GM06990 (cell line): ENCODE results near the gene B3GAT1.

Experiments used
- DNase-seq: peaks from one replicate; pipeline ENCODE4 v3.0.0-alpha.2; 2011; ENCODE audit not compliant: insufficient read length; ENCODE audit errors: extremely low read depth
- H3K27me3 ChIP-seq: replicated peaks from 2 replicates; pipeline ENCODE4 v1.6.0; 2011; ENCODE audit warnings: low read length; ENCODE audit not compliant: control insufficient read depth, insufficient read depth
- H3K36me3 ChIP-seq: 2 replicates; pipeline ENCODE4 v1.5.1; 2011; ENCODE audit warnings: low read length; ENCODE audit not compliant: control insufficient read depth, insufficient read depth
- H3K4me3 ChIP-seq: replicated peaks from 2 replicates; pipeline ENCODE4 v1.5.1; 2011; ENCODE audit warnings: low read depth, mild to moderate bottlenecking, control low read depth, low read length
- CTCF ChIP-seq: IDR thresholded peaks from 2 replicates; pipeline ENCODE4 v1.5.1; 2011; ENCODE audit warnings: low read length, control low read depth, mild to moderate bottlenecking, inconsistent platforms; ENCODE audit not compliant: insufficient read depth, poor library complexity, severe bottlenecking

The B3GAT1 gene

DNA sequence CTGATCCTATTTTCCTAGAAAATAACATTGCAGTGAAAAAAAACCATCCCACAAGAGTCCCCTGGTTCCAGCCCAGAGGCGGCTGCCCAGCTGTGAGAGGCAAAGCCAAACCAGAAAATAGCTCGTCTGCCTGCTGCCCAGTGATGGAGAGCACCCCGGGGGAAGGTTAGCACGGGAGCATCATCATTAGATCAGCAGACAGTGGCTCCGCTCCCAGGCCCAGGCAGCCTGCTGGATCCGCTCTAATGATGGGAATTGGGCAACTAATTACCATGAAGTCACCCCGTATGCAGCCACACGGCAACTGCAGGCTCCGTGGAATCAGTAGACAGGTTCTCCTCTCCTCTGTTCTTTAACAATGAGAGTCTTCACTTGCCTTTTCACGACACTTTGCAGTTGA is 17.1 kb upstream of the B3GAT1 start:
- DNase-seq: no peak
- no peaks in the 10 kb centered on the region for H3K36me3 ChIP-seq
- TF ChIP-seq CTCF: no peak
- no peak overlapping the region for H3K4me3 ChIP-seq
- peaks cover 2% of the 10 kb centered on the region; the same call in 1 of the 2 replicates for H3K27me3 ChIP-seq

DNA sequence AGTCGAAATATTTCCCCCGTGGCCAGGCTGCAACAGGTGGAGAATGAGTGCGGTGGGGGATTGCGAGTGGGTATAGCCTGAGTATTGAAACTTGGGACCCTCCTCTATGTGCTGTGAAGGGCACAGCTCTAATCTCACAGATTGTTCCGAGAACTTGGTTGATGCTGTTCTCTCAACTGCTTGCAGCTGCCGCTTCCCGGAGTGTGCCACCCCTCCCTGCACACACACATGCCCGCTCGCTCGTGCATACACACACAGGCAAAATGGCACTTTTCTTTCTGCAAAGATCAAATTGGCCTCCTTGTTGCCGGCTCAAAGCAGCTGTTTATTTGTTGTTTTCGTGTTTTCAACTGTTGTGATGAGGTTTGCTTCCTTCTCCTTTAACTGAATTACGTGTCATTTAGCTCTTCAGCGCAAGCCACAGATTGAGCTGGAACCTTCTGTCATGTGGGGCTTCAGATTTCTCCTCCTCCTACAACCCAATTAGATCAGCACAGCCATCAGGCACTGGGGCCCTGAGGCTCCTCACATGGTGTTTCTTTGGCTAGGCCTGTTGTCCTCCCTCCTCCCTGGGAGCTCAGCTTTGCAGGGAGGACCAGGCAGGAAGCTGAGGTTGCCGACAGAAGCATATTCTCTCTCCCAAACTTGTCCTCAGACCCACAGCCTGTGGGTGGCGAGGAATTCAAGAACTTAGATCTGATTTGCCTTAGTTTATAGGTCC is 13.9 kb upstream of the B3GAT1 start:
- DNase-seq: no peak
- no peak for TF ChIP-seq CTCF

DNA sequence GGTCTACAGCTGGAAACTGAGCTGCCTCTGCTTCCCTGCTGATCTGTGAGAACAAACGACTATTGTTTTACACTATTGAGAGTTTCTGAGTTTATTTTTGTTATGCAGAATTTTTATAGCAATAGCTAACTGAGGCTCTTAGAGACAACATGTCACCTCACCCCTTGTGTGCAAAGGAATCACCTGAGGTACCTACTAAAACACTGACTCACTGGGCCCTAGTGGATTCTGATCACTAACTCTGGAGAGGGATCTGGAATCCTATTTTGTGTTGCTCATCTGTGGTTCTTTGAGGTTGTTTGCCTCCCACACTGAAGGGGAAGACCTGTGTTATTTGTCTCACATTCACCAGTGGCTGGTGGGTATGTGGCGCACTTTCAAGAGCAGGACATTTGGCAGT is 13.4 kb upstream of the B3GAT1 start:
- TF ChIP-seq CTCF: no peak
- H3K4me3 ChIP-seq: no peak overlapping the region
- no peaks in the 10 kb centered on the region for H3K36me3 ChIP-seq
- no peak for DNase-seq
- peaks cover 3% of the 10 kb centered on the region for H3K27me3 ChIP-seq

More for the DNA sequence above, 13.9 kb upstream of the B3GAT1 start:
- Histone ChIP-seq H3K4me3 (no peak overlapping the region), H3K27me3 (peaks cover 3% of the 10 kb centered on the region), H3K36me3 (no peaks in the 10 kb centered on the region)

DNA sequence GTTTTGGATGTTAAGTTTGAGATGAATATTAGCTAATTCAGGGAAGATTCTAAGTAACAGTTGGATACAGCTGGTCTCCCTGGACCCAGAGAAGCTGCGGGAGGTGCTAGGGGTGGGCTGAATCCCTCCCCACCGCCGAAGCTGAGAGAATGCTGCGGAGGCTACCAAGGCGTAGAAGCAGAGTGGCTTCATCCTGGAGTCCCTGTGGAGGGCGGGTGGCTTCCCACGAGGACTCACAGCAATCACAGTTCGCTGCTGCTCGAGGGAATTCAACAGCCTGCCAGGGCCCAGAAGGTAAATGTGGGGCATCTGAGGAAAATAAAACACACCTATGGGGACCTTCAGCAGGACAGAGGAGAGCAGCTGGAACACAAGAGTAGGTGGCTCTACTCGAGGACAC is 11.1 kb upstream of the B3GAT1 start:
- no peak overlapping the region for H3K4me3 ChIP-seq
- H3K27me3 ChIP-seq: peaks cover 3% of the 10 kb centered on the region
- DNase-seq: no peak
- no peak for TF ChIP-seq CTCF
- H3K36me3 ChIP-seq: no peaks in the 10 kb centered on the region

- no peak for TF ChIP-seq CTCF
- Histone ChIP-seq H3K27me3 (no peaks in the 10 kb centered on the region; the same call in none of the 2 replicates), H3K36me3 (no peaks in the 10 kb centered on the region), H3K4me3 (no peak overlapping the region)
- no peak for DNase-seq
Measured at GRCh38 chr11:134417871-134418840, 6.1 kb upstream of the B3GAT1 start.
